SU-DHL-6 (cell line): ENCODE results near the gene MYBPC3.

Experiments
- CTCF ChIP-seq: fragments of 200-600 bp; sonication (generic); IDR thresholded peaks from one replicate; pipeline ENCODE4 v1.5.1; 2017; ENCODE audit warnings: antibody characterized with exemption, mild to moderate bottlenecking, low read length, moderate library complexity; ENCODE audit not compliant: insufficient read depth, poor library complexity, severe bottlenecking
- EZH2phosphoT487 ChIP-seq: fragments of 200-600 bp; sonication (generic), shearing (Covaris generic); conservative IDR thresholded peaks from 2 replicates; pipeline ENCODE4 v1.6.1; 2018; ENCODE audit warnings: mild to moderate bottlenecking, antibody characterized with exemption, low read length, moderate library complexity, mixed read lengths

- no peak for TF ChIP-seq CTCF
- TF ChIP-seq EZH2phosphoT487 = no peak
Measured at GRCh38 chr11:47355283-47356128, 3.0 kb upstream of the MYBPC3 start.
